GM13977 (cell line): Measurements from ENCODE around the gene NAPEPLD.
"Not testable (repeated sequence)": the region's sequence is repeated elsewhere in the genome, so short reads cannot be mapped to it uniquely, and the experiment has no call there.

Experiments used
- DNase-seq: peaks from one replicate; pipeline ENCODE4 v3.0.0; 2012; ENCODE audit warnings: low spot score
- in situ Hi-C: fragments of 300-500 bp; cut with MboI; formaldehyde crosslinking; loops from one replicate; pipeline ENCODE4 v1.12.0; 2022; ENCODE audit warnings: low sequenced_read_pairs, low pct_unique_long_range_greater_than_20kb, mixed read lengths, inconsistent platforms; ENCODE audit not compliant: unreplicated experiment
- TF ChIP-seq, protein P1 (sequence below): IDR thresholded peaks from 2 replicates; pipeline ENCODE4 v1.5.1; 2012; ENCODE audit warnings: mild to moderate bottlenecking, control low read depth; ENCODE audit not compliant: insufficient read depth; ENCODE audit errors: extremely low read depth, missing control alignments

NAPEPLD gene

DNA sequence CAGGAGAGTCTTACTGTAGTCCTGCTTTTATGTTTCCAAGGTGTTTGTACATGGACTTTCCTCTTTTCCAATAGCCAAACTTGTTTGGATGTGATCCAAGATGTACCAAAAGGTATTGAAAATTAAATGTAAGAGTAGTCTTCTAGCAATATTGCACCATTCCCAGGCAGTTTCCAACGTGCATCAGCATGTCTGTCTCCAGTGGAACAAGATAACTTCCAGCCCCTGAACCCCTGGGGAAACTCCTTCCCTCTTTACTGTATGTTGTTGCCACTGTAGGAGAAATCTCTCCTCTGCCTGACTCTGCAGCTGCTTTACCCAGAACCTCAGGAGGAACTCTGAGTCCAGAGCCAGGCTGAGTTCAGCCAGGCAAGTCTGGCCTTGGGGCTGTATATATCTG is 55.5 kb downstream of the NAPEPLD start:
- DNase-seq: no peak
- in situ Hi-C loops: no loop called here
- TF ChIP-seq, protein P1, sequence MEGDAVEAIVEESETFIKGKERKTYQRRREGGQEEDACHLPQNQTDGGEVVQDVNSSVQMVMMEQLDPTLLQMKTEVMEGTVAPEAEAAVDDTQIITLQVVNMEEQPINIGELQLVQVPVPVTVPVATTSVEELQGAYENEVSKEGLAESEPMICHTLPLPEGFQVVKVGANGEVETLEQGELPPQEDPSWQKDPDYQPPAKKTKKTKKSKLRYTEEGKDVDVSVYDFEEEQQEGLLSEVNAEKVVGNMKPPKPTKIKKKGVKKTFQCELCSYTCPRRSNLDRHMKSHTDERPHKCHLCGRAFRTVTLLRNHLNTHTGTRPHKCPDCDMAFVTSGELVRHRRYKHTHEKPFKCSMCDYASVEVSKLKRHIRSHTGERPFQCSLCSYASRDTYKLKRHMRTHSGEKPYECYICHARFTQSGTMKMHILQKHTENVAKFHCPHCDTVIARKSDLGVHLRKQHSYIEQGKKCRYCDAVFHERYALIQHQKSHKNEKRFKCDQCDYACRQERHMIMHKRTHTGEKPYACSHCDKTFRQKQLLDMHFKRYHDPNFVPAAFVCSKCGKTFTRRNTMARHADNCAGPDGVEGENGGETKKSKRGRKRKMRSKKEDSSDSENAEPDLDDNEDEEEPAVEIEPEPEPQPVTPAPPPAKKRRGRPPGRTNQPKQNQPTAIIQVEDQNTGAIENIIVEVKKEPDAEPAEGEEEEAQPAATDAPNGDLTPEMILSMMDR: no peak

DNA sequence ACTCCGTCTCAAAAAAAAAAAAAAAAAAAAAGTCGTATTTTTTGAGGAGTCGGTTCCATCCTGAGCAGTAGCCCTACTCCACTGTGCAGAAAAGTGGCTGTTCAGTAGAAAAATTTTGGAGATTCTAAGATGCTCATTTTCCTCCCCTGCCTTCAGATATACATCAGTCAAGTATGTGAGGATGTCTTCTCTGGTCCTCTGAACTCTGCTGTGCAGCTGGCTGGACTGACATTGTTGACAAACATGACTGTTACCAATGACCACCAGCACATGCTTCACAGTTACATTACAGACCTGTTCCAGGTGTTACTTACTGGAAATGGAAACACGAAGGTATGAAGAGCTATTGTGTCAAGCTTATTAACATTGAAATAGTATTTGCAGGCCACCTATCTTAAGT is 56.6 kb downstream of the NAPEPLD start:
- in situ Hi-C loops, DNase-seq: not testable (repeated sequence)

DNA sequence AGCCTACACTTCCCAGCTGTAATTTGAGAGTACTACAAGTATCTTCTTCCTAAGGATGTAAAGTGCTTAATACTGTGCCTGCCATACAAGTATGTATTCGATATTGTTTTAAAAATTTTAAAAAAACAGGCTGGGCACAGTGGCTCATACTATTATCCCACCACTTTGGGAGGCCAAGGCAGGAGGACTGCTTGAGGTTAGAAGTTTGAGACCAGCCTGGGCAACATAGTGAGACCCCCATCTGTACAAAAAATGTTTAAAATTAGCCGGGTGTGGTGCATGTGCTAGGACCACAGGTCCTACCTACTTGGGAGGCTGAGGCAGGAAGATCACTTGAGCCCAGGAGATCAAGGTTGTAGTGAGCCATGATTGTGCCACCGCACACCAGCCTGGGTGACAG is 65.7 kb downstream of the NAPEPLD start:
- DNase-seq: no peak
- in situ Hi-C loops: no loop called here
- TF ChIP-seq, protein P1: no peak

DNA sequence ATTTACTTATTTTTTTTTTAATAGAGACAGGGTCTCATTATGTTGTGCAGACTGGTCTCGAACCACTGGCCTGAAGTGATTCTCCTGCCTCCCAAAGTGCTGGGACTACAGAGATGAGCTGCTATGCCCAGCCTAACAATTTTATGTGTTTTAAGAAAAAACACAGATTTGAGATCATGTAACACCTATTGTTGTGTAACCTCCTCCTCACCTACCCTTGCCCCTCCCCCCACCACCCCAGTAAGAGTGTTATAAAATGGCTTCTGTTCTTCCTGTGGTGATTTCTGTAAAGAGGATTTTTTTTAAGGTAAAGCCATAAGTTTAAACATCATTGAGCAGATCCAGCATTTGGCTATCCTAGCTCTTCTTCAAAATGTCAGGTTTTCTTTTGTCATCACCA is 66.4 kb downstream of the NAPEPLD start:
- no peak for DNase-seq
- in situ Hi-C loops: no loop called here
- TF ChIP-seq, protein P1: no peak

DNA sequence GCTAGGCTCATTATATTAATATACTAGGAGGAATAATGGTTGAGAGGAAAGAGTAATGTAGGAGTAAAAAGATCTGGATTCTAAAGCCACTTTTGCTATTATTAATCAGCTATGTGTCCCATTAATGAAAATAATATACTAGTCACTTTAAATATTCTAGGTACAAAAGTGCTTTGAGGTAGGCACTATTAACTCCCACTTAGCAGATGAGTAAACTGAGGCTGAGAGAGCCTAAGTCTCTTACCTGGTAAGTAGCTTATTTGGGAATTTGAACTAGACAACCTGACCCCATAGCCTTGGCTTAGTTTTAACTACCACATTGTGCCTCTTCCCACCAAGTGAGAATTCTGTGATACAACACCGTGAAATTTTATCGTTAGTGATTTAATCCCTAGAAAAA is 68.0 kb downstream of the NAPEPLD start:
- in situ Hi-C loops: no loop called here
- TF ChIP-seq, protein P1: no peak
- DNase-seq: no peak

DNA sequence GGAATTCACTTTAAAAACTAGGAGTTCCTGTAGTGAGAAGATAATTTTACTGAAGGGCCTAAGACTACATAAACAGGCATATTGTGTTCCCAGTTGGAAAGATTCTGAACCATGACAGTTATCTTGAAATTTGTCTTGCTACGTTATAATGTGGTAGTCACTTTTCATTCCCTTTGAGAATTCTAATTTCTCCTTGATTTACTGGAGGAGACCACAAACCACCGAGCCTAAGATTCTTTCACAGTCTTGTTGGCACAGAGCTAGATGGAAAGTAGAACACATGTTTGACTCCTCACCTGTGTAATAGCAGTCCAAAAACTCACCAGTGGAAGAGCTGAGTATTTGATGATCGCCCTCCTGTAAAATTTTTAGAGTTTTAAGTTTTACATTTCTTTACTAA is 69.1 kb downstream of the NAPEPLD start:
- in situ Hi-C loops: no loop called here
- TF ChIP-seq, protein P1: no peak
- DNase-seq: no peak

DNA sequence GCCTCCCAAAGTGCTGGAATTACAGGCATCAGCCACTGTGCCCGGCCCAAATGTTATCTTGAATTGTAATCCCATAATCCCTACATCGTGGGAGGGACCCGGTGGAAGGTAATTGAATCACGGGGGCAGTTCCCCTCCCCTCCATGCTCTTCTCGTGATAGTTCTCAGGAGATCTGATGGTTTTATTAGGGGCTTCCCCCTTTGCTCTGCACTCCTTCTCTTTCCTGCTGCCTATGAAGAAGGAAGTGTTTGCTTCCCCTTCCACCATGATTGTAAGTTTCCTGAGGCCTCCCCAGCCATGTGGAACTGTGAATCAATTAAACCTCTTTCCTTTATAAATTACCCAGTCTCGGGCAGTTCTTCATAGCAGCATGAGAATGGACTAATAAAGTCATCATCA is 70.7 kb downstream of the NAPEPLD start:
- DNase-seq, in situ Hi-C loops: not testable (repeated sequence)

DNA sequence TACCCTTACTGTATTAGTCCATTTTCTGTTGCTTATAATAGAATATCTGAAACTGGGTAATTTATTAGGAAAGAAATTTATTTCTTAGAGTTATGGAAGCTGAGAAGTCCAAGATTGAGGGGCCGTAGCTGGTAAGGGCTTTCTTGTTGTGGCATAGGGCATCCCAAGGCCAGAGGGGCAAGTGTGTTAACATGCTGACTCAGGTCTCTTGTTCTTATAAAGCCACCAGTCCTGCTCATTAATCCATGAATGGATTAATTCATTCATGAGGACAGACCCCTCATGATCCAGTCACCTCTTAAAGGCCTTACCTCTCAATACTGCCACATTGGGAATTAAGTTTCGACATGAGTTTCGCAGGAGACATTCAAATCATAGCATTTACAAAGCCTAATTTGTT is 71.6 kb downstream of the NAPEPLD start:
- TF ChIP-seq, protein P1: no peak
- no peak for DNase-seq
- in situ Hi-C loops: no loop called here
